Urinary bladder (tissue), 4 donors: ENCODE data around the gene FSTL4. TPM values are rescaled to one million over a fixed set of nuclear protein-coding genes. Genes with fewer than 3 reads are reported as not detected.

Source experiments
- DNase-seq: peaks from one replicate; pipeline ENCODE4 v3.0.0-alpha.2; 2015; ENCODE audit errors: extremely low spot score
- H3K27ac ChIP-seq: one replicate; pipeline ENCODE4 v1.5.1; 2013; ENCODE audit warnings: low read depth, mild to moderate bottlenecking, moderate library complexity
- H3K36me3 ChIP-seq: one replicate; pipeline ENCODE4 v1.6.1; 2013; ENCODE audit warnings: mild to moderate bottlenecking, moderate library complexity; ENCODE audit not compliant: insufficient read depth
- H3K4me1 ChIP-seq: one replicate; pipeline ENCODE4 v1.6.1; 2013; ENCODE audit warnings: mild to moderate bottlenecking, moderate library complexity; ENCODE audit not compliant: insufficient read depth
- H3K4me3 ChIP-seq: one replicate; pipeline ENCODE4 v1.5.1; 2013; ENCODE audit warnings: low read depth, low read length
- WGBS: extraction: QIAGEN DNeasy Blood & Tissue Kit; methylation state at CpG from one replicate; pipeline ENCODE4 v1.1.7; 2013; 5-methylcytosine and 5-hydroxymethylcytosine counted together
- polyA plus RNA-seq: library from polyadenylated mRNA; stranded (reverse); fragments of 200-250 nt; gene quantifications from one replicate; pipeline ENCODE4 v1.2.3, GENCODE V29; 2013
- total RNA-seq: library from RNA; depleted of rRNA; stranded (reverse); fragments of >200 nt; gene quantifications from one replicate; pipeline ENCODE4 v1.2.3, GENCODE V29; 2014
- donor health status: healthy with polysubstance abuse.
- donor health status: healthy.

FSTL4 gene
- total and polyA plus RNA-seq, 2 donors = 4.0 to 7.5 TPM

DNA sequence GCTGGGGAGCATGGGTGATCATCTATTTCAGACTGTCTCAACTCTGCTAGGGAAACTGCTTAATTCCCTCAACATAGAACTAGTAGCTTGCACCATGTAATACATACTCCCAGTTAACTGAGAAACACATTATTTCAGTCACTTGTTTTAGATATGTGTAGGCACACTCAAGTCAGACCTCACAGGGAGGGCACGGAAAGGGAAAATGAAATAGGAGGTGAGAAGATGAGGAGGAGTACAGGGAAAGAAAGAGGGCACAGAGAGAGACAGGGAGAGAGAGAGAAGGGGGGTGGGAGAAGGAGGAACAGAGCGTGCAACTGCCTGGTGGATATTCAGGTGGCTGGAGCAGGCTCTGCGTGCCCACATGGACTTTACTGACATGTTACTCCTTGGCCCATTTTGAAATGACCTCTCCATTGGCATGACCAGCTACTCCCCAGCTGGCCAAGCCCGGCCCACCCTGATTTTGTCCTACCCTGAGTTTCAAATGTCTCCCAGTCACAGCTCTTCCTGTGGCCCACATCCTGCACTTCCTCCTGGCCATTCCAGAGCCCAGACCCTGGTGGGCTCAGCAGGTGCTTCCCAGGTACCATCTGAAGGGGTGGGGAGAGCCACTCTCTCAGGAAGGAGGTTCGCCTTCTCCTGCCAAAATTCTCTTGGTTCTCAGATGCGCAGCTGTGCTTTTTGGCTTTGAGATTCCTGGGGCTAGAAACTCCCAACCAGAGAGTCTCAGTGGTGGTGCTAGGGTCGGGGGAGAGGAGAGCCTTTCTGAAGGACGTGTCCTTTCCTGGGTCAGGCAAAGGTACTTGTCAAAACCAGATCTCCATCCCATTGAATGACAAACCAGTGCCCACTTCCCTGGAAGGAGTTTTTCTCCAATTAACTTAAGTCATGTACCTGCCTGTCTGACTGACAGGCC, 229.4 kb downstream of the FSTL4 start:
- WGBS = 77% methylated on average over 8 of the region's 8 CpGs
- Histone ChIP-seq H3K4me3 (no peak overlapping the region), H3K4me1 (no peaks in the 10 kb centered on the region), H3K36me3 (no peaks in the 10 kb centered on the region), H3K27ac (no peak overlapping the region)
- DNase-seq = no peak

DNA sequence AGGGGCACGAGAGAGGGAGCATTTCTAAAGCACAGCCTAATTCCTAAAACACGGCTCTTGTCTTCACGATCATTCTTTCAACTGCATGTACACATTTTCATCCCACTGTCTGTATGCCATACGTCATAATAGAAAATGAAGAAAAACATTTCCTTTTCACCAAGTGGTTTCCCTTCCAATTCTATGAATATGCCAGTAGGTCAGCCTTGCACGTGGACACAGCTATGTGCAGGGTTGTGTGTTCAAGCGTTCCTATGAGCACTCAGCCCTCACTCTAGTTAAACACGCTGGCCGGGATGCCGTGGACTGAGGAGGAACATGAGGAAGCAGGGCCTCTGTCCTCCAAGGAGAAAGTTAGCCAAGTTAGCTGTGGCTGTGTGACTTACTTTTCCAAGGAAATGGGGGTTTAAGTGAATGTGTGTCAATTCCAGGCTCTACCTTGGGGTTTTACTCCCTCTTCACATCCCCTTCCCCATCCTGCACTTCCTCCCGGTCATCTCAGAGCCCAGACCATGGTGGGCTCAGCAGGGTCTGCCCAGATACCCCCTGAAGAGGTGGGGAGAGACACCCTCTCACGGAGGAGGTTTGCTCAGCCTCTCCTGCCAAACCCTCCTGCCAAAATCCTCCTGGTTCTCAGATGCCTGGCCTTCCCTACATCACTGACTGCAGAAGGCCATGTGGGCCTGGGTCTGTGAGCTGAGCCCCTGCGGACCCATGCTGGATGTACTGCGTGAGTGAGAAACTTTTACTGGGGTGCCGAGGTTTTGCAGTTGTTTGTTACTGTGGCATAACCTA, 230.6 kb downstream of the FSTL4 start:
- DNase-seq = no peak
- no peak overlapping the region for H3K4me3 ChIP-seq
- WGBS = 78% methylated on average over 14 of the region's 14 CpGs
- no peaks in the 10 kb centered on the region for H3K4me1 ChIP-seq
- no peaks in the 10 kb centered on the region for H3K36me3 ChIP-seq
- H3K27ac ChIP-seq = no peak overlapping the region

DNA sequence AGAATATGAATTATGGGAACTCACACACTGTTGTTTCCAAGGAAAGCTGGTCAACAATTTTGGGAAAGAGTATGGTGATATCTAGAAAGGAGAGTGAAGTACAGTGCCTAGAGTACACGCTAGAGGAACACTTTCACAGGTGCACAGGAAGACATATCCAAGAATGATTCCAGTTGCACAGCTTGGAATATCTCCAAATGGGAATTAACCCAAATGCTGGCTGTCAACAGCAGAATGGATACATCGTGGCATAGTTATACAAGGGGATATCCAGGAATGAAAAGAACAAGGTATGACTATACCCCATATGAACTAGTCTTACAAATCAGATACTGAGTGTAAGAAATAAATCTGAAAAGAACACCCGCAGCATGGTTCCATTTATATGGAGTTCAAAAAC, 231.3 kb downstream of the FSTL4 start:
- H3K4me3 ChIP-seq = no peak overlapping the region
- no peak overlapping the region for H3K27ac ChIP-seq
- DNase-seq = no peak
- no peaks in the 10 kb centered on the region for H3K4me1 ChIP-seq
- H3K36me3 ChIP-seq = no peaks in the 10 kb centered on the region
- 60% methylated on average over 3 of the region's 3 CpGs for WGBS

DNA sequence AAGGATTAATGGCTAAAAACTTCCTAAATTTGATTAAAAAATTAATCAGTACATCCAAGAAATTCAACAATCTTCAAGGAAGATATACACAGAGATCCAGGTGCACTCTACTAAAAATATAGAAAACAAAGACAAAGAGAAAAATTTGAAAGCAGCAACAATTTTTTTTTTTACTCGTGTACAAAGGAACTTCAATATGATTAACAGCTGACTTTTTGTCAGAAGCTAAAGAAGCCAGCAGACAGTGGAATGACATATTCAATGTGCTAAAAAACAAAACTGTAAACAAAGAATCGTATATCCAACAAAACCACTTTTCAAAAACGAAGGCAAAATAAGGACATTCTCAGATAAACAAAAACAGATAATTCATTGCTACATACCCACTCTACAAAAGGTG, 234.6 kb downstream of the FSTL4 start:
- no peaks in the 10 kb centered on the region for H3K4me1 ChIP-seq
- H3K36me3 ChIP-seq = no peaks in the 10 kb centered on the region
- H3K4me3 ChIP-seq = no peak overlapping the region
- no peak for DNase-seq
- H3K27ac ChIP-seq = no peak overlapping the region
- WGBS = 82% methylated on average over 3 of the region's 3 CpGs

DNA sequence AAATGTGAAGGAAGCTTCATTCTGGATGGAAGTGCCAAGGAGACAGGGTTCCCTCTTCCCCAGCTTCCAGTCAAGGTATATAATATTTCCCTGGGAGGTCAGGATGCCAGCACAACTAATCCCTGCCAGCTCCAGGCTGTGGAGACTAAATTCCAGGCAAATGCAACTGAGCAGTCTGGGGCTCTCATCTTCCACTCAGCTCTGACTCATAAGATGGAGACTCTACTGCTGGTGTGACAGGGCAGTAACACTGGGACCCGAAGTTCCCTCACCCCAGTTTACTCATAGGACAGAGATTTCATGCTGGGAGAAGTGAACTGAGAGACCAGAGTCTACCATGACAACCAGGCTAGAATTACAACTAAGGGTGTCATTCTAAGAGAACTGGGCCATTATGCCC, 235.4 kb downstream of the FSTL4 start:
- H3K4me3 ChIP-seq = no peak overlapping the region
- WGBS = 84% methylated on average over 1 of the region's 1 CpG
- H3K4me1 ChIP-seq = no peaks in the 10 kb centered on the region
- no peaks in the 10 kb centered on the region for H3K36me3 ChIP-seq
- no peak overlapping the region for H3K27ac ChIP-seq
- no peak for DNase-seq

DNA sequence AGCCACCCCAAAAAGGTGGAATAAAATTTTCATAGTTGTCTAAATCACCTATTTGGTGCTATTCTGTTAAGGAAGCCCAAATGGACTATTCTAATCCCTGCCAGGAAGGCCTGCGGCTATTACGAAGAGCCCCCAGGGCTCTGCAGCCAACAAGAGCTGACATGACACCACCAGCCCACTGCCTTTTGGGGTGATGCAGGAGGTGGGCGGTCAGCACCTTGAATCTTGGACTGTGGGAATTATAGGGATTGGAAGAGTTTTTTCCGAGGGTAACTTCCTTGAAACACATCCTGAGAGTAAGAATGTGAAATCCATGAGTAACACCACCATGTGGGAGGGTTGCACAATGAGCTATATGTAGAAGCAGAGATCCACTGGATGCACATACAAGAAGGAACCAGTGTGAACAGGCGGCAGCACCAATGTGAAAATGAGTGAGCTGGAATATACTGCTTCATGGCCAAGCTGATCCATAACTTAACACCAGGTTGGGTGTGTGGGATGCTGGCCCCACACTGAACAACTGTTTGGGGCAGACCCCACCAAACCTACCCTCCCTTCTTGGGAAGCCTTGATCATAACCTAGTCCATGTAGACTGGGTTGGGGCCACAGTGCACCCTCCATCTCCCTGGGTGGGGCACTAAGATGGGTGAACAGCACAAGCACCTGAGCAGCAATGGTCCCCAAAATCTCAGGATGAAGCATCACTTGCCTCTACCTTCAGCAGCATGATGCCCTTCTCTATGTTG, 239.0 kb downstream of the FSTL4 start:
- WGBS = 94% methylated on average over 5 of the region's 5 CpGs
- Histone ChIP-seq H3K36me3 (no peaks in the 10 kb centered on the region), H3K27ac (no peak overlapping the region), H3K4me1 (no peaks in the 10 kb centered on the region), H3K4me3 (no peak overlapping the region)
- no peak for DNase-seq

DNA sequence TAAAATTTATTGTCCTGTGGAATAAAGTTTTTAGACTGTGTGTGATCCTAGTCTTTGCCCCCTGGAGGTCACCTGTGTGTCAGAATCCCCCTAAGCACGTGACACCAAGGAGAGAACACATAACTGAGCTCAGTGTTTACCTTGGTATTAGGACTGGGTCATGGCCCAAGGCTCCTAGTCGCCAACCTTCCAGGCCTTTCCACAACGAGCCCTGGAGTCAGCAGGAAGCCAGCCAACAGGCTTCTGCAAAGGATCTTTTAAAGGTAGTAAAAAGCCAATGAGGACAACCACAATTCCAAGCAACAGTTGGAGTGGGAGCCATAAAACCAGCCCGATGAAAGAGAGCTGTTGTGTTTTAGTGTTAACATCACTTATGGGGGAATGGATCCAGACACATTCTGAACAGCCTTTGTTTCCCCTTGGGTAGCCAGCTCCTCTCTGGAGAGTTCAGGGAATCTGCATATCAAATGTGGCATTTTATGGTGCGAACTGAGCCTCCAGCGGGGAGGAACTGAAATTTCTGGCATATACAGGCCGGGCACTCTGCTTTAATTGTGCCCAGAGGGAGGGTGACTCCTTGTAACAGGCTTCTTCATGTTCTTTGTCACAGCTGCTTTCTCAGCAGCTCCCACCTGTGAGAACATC, 239.9 kb downstream of the FSTL4 start:
- 60% methylated on average over 7 of the region's 7 CpGs for WGBS
- DNase-seq = no peak
- H3K4me1 ChIP-seq = no peaks in the 10 kb centered on the region

DNA sequence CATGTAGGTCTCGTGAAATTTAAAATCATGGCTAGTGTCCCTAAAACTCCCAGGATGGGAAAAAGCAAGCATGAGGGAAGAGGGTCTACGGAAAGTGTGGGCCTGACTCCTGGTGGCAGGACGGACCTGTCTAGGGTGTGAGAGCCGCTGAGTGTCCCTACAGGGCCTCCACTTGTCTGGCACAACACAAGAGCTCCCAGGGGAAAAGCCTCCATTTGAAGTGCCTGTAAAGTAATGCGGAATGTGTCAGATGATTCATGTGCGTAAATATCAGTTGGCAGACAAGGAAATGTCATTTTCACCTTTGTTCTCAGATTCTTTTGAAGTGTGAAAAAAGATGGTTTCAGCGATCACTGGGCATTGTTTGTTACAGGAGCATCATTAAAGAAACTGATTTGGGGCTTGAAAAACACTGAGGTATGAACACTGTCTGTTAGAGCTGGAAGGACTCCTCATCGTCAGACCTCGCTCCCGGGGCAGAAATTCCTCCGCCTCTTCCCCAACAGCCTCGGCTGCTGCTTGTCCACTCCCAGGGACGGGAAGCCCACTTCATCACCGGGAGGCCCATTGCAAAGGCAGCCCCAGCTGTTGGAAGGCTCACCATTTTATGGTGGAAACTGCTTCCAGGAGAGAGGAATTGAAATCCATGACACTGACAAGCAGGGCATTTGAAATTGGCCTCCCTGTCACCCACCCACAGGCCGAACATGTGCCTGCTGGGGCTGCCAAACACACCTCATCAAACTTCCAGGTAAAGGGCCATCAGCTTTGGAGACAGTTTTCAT, 240.8 kb downstream of the FSTL4 start:
- no peak for DNase-seq
- WGBS = 86% methylated on average over 15 of the region's 15 CpGs
- Histone ChIP-seq H3K4me3 (no peak overlapping the region), H3K27ac (no peak overlapping the region), H3K4me1 (no peaks in the 10 kb centered on the region), H3K36me3 (no peaks in the 10 kb centered on the region)

More for the DNA sequence above, 239.9 kb downstream of the FSTL4 start:
- H3K4me3 ChIP-seq = no peak overlapping the region
- no peak overlapping the region for H3K27ac ChIP-seq
- H3K36me3 ChIP-seq = no peaks in the 10 kb centered on the region

DNA sequence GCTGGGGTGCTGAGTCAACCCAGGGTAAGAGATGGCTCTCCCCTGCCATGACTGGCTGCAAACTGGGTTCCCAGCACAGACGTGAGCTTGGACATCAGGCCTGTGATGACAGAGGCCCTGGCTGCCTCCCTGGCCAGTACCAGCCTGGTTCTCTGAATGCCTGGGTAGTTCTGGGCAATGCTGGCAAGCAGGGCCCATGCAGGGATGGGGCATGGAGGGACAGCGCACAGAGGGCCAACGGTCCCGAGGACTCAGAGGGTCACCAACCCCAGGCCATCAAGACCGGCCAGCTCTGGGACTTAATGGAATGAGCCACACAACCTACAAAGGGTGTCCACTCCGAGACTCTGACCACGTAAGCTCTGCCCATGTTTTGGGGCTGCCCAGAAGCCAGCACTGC, 241.4 kb downstream of the FSTL4 start:
- no peak overlapping the region for H3K27ac ChIP-seq
- no peaks in the 10 kb centered on the region for H3K4me1 ChIP-seq
- 98% methylated on average over 7 of the region's 7 CpGs for WGBS
- DNase-seq = no peak
- H3K36me3 ChIP-seq = no peaks in the 10 kb centered on the region
- no peak overlapping the region for H3K4me3 ChIP-seq

DNA sequence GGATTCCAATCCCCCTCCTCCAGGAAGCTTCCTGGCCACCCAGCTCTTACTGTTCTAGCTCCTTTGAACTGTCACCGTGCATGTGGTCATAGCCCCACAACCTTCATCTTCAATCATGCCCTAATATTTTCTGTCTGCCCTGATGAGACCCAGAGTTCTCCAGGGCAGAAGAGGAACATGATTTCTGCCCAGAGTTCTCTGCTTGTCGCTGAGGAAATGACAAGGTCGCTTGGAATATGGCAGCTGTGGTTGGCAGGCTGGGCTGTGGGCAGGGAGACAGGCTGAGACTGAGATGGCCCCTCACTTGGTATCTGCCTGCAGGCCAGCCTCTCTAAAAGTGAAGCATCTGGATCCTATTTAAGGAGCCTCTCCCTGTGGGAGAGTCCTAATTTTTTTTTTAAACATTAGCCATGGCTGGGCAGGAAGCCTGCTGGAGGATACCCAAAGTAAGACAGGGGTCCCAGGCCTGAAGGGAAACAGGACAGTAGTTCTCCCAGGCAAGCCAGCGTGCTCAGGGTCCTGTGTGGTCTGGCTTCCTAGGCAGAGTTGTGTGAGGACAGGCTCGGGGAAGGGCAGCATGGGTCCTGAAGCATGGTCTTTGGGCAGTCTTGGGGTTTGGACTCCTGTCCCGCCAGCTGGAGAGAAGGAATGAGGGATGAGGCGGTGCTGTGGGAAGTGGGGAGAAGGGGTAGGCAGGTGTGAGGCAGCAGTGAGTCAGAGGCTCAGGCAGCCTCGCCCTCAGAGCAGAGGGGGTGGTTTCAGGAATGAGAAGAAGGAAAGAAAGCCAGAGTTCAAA, 242.1 kb downstream of the FSTL4 start:
- no peak for DNase-seq
- no peaks in the 10 kb centered on the region for H3K4me1 ChIP-seq
- no peak overlapping the region for H3K4me3 ChIP-seq
- H3K27ac ChIP-seq = no peak overlapping the region
- no peaks in the 10 kb centered on the region for H3K36me3 ChIP-seq
- 75% methylated on average over 8 of the region's 8 CpGs for WGBS

DNA sequence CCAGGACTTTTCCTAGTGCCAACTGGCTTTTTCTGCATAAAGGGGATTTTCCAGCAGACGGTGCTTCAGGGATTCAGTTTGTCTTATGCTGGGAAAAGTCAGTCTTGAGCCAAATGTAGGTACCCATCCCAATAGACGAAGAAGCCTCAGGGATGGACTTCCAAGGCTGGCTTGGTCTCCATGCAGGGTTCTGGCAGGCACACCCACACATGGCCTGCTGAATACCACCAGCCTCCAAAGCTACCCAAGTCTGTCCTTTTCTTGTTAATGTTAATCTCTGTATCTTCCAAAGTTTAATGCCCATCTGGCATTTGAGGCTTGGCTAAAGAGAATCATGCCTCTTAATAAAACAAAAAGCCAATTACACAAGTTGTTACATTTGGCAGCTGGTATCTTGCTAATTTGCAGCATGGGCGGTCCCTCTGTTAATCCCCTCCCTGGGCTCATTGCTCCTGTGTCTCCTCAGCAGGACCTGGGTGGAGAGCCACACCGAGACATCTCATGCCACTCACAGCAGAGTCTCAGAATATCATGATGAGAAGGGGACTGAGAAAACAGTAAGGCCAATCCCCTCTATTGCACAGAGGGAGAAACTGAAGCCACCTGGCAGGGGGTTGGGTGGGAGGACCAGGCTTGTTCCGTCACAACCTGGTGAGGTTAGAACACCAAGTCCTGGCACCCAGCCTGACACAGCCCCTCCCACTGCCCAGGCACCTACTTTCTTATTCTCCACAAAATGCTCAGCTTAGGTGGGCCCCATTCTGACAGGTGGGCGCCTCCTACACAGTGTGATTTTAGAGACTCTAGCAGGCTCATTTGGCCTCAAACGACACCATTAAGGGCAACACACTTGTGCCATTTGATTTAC, 243.2 kb downstream of the FSTL4 start:
- no peaks in the 10 kb centered on the region for H3K4me1 ChIP-seq
- no peak overlapping the region for H3K27ac ChIP-seq
- WGBS = 87% methylated on average over 7 of the region's 7 CpGs
- no peak for DNase-seq
- H3K4me3 ChIP-seq = no peak overlapping the region
- no peaks in the 10 kb centered on the region for H3K36me3 ChIP-seq
